Stimulated activated CD8-positive, alpha-beta memory T cell treated with anti-CD3 and anti-CD28 coated beads, Interleukin-12 subunit alpha, Interleukin-12 subunit beta, amount 100 ng/mL, for 24 hours (primary cell): ENCODE results near the gene FAM76A.
"Not testable (repeated sequence)": the region's sequence is repeated elsewhere in the genome, so short reads cannot be mapped to it uniquely, and the experiment has no call there.

Experiments
- DNase-seq: peaks from one replicate; pipeline ENCODE4 v3.0.0-alpha.2; 2020; ENCODE audit errors: extremely low read depth

The FAM76A gene

GRCh38 chr1:27778056-27778455, 52.3 kb downstream of the FAM76A start:
- DNase-seq, result no peak

DNA sequence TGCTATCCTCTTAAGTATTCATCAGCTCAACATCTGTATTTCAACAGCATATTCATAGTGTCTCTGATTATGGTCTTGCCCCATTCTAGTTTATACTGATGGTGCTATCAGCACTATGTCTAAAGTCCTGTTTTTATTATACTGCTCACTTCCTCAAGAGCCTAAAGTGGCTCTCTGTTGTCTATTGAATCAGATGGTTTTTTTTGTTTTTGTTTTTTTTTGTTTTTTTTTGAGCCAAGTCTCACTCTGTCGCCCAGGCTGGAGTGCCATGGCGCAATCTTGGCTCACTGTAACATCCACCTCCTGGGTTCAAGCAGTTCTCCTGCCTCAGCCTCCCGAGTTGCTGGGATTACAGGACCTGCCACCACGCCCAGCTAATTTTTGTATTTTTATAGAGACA, 53.4 kb downstream of the FAM76A start:
- no peak for DNase-seq

- no peak for DNase-seq
These were observed 57.2 kb downstream of the FAM76A start for GRCh38 chr1:27782950-27783349.

DNA sequence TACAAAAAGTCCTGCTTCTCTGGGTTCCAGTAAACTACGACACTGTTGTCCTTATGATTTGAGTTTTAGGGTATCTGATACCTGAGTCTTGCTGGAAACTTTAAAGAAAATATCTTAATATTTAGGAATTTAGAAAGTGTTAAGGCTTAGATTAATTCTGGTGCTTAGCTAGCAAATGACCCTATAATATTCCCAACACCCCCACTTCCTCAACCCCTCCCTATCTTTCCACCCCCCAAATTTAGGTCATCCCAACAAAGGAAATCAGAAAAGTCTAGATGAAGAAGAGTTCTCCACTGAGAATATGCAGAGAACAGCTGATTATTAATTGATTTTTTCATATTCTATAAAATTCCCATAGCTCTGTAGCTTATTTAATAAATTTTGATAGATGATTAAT, 58.9 kb downstream of the FAM76A start:
- DNase-seq, result no peak

- no peak for DNase-seq
These were observed 60.2 kb downstream of the FAM76A start for GRCh38 chr1:27785781-27786455.

GRCh38 chr1:27787895-27788294, 62.1 kb downstream of the FAM76A start:
- DNase-seq, result no peak

DNA sequence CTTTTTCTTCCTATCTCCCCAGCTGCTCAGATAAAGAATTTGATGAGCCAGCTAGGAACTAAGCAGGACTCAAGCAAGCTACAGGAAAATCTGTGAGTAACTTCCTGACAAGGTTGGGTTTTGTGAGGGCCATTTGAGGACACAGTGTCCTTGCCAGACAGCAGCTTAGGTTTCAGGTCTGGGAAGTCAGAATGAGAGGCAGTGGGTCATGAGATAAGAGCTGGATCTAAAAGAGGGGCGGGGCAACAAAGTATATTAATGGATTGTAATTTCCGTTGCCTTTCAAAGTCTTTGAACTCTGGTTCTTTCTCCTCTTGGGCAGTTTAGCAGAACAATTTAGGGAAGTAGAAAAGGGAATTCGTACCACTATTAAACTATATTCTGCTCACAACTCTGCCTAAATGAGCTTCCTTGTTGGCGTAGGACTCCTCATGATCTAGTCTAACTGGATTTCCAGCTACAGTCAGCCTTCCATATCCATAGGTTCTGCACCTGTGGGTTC, 63.8 kb downstream of the FAM76A start:
- no peak for DNase-seq

- DNase-seq, result not testable (repeated sequence)
These were observed 64.5 kb downstream of the FAM76A start for GRCh38 chr1:27790270-27790669.

GRCh38 chr1:27795601-27796000, 69.8 kb downstream of the FAM76A start:
- no peak for DNase-seq

GRCh38 chr1:27804791-27805190, 79.0 kb downstream of the FAM76A start:
- no peak for DNase-seq

DNA sequence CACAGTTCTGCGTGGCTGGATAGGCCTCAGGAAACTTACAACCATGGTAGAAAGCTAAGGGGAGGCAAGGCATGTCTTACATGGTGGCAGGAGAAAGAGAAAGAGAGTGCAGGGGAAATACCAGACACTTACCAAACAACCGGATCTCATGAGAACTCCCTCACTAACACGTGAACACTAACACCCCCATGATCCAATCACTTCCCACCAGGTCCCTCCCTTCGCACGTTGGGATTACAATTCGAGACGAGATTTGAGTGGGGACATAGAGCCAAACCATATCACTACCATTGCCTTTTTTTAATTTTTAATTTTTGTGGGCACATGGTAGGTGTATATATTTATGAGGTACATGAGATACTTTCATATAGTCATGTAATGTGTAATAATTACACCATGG, 81.0 kb downstream of the FAM76A start:
- no peak for DNase-seq

DNA sequence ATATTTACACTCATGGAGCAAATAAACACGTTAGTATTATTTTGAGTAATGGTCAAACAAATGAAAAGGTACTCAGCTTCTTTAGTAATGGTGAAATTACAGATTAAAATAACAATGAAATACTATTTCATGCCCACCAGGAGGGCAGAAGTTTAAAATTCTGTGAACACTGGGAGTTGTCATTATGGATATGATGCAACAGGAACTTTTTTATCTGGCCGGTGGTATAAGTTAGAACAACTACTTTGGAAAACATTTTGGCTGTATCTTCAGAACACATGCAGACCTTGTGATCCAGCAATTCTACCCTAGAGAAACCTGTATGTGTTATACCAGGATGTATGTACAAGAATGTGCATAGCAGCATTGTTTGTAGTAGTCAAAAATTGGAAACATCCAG, 81.6 kb downstream of the FAM76A start:
- DNase-seq, result no peak

DNA sequence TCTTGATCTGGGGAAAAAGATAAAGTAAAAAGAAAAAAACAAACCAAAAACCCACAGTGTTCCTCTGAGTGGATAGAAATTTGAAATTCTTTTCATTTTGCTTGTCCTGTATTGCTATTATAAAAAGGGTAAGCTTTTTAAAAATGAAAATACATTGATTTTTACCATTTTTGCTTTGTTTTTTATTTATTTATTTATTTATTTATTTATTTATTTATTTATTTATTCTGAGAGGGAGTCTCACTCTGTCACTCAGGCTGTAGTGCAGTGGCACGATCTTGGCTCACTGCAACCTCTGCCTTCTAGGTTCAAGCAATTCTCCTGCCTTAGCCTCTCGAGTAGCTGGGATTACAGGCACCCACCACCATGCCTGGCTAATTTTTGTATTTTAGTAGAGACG, 82.4 kb downstream of the FAM76A start:
- not testable (repeated sequence) for DNase-seq

- no peak for DNase-seq
These were observed 84.1 kb downstream of the FAM76A start for GRCh38 chr1:27809883-27810282.

- no peak for DNase-seq
These were observed 86.2 kb downstream of the FAM76A start for GRCh38 chr1:27811741-27812500.
